ENCODE results near the gene CEP170. TPM values are rescaled to one million over a fixed set of nuclear protein-coding genes. Genes with fewer than 3 reads are reported as not detected.
"Not testable (repeated sequence)": the region's sequence is repeated elsewhere in the genome, so short reads cannot be mapped to it uniquely, and the experiment has no call there.

CEP170 gene
- total RNA-seq, 1 experiment from 2014 or later, result 36.5 TPM

DNA sequence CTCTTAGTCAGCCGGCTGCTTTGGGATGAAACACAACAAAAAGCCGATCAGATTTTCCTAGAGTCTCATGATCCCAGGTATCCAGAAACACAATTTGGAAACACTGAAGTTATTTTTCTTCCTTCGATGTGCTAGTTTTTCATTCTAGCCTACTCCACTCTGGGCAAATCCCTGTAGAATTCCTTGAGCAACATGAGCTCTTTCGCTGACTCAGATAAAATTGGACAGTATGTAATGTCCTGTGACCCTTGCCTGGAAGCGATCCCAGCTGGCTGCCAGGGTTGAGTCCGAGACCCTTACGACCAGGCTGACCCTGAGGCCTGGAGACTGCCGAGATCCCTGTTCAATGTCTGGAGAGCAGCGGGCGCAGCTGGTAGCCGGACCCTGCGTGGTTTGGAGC lies 147.9 kb downstream of the CEP170 start:
- DNase-seq (ENCODE audit: low spot score); in situ Hi-C loops (cut with HindIII; ENCODE audit: low sequenced_read_pairs): not testable (repeated sequence)

DNA sequence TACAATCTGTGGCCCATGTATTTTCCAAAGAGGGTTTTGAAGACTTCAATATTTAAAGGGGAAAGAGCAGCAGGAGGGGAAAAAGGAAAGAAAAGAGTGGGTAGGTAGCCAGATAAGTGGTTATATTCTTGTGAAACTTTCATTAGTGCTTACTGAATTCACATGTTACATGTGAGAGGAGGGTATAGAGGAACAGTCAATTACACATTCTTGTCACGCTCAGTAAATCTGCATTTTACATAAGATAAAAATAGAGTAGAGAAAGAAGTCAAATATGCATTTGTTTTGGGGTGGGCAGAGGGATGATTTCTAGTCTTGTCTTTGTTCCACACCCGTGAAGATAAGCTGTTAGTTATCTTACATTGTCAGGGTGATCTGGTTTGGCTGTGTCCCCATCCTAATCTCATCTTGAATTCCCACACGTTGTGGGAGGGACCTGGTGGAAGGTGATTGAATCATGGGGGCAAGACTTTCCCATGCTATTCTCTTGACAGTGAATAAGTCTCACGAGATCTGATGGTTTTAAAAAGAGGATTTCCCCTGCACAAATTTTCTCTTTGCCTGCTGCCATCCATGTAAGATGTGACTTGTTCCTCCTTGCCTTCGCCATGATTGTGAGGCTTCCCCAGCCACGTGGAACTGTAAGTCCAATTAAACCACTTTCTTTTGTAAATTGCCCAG lies 149.3 kb downstream of the CEP170 start:
- DNase-seq (ENCODE audit: low spot score); in situ Hi-C loops (cut with HindIII; ENCODE audit: low sequenced_read_pairs): not testable (repeated sequence)

DNA sequence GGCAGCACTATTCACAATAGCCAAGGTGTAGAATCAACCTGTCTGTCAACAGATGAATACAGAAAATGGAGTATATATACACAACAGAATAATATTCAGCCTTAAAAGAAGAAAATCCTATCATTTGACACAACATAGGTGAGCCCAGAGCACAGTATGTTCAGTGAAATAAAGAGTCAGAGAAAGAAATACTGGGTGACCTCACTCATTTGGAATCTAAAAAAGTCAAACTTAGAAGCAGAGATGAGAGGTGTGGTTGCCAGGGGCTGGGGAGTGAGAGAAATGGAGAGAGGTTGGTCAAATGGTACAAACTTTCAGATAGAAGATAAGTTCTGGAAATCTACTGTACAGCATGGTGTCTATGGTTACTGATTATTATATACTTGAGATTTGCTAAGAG lies 150.0 kb downstream of the CEP170 start:
- DNase-seq (ENCODE audit: low spot score); in situ Hi-C loops (cut with HindIII; ENCODE audit: low sequenced_read_pairs): not testable (repeated sequence)

GRCh38 chr1:243104452-243104851 lies 150.6 kb downstream of the CEP170 start:
- DNase-seq (ENCODE audit: low spot score); in situ Hi-C loops (cut with HindIII; ENCODE audit: low sequenced_read_pairs): not testable (repeated sequence)

DNA sequence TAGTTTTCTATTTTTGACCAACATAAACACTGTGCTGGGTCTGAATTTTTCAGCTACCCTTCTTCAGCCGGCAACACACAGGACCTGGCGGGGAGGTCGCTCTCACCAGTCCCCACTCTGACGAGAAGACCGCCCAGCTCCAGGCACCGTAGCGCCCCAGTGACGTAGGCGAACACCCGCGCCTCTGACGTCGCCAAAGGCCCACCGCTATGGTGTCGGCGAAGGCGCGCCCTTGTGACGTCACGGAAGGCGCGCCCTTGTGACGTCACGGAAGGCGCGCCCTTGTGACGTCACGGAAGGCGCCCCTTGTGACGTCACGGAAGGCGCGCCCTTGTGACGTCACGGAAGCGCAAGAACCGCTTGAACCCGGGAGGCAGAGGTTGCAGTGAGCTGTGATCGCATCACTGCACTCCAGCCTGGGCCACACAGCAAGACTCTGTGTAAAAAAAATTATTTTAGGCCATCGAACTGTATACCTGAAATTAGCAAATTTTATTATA lies 153.5 kb downstream of the CEP170 start:
- in situ Hi-C loops (cut with HindIII; ENCODE audit: low sequenced_read_pairs), result not testable (repeated sequence)
- DNase-seq (ENCODE audit: low spot score), result peak; percentile 11

DNA sequence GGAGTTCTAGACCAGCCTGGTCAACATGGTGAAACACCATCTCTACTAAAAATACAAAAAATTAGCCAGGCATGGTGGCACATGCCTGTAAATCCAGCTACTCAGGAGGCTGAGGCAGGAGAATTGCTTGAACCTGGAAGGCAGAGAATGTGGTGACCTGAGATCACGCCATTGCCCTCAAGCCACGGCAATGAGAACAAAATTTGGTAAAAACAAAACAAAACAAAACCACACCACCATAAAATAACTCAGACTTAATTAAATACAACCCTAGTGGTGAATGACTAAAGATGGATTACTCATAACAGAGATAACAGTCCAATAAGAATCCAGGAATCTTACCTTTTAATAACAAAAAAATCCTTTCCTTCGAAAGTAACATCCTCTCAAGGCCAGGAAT lies 167.7 kb downstream of the CEP170 start:
- in situ Hi-C loops (cut with HindIII; ENCODE audit: low sequenced_read_pairs); DNase-seq (ENCODE audit: low spot score): not testable (repeated sequence)

Other genes with a start within 250 kb of the CEP170 start
- gene SDCCAG8, start 760 bp upstream of the CEP170 start, total RNA-seq (2014; rRNA removed; shearing (Covaris generic)), result 10.8 and 18.7 TPM in 2 replicates